Lower lobe of right lung (tissue), 2 donors: ENCODE results near the gene CHST6. TPM values are rescaled to one million over a fixed set of nuclear protein-coding genes. Genes with fewer than 3 reads are reported as not detected.
"Not testable (repeated sequence)": the region's sequence is repeated elsewhere in the genome, so short reads cannot be mapped to it uniquely, and the experiment has no call there.

Source experiments
- ATAC-seq, 2 donors: fragments of 200-7000 bp; cut with Tn5 transposase; one replicate each; pipeline ENCODE4 v1.9.1; 2020 to 2022; ENCODE audit warnings: mild to moderate bottlenecking in 2 of 2, moderate library complexity in 2 of 2
- DNase-seq: peaks from one replicate; pipeline ENCODE4 v3.0.0-alpha.2; 2020
- H3K27ac ChIP-seq: fragments of 200-600 bp; one replicate; pipeline ENCODE4 v1.8.0; 2022
- H3K27me3 ChIP-seq: fragments of 200-600 bp; one replicate; pipeline ENCODE4 v1.8.0; 2022; ENCODE audit warnings: low read depth
- H3K36me3 ChIP-seq: fragments of 200-600 bp; one replicate; pipeline ENCODE4 v1.8.0; 2022; ENCODE audit warnings: mild to moderate bottlenecking
- H3K4me1 ChIP-seq: fragments of 200-600 bp; one replicate; pipeline ENCODE4 v1.8.0; 2022
- H3K4me3 ChIP-seq: fragments of 200-600 bp; one replicate; pipeline ENCODE4 v1.8.0; 2022; ENCODE audit warnings: mild to moderate bottlenecking
- H3K9me3 ChIP-seq: fragments of 200-600 bp; one replicate; pipeline ENCODE4 v1.8.0; 2022
- CTCF ChIP-seq: fragments of 200-600 bp; IDR thresholded peaks from one replicate; pipeline ENCODE4 v1.8.0; 2022; ENCODE audit warnings: antibody characterized with exemption, mild to moderate bottlenecking
- intact Hi-C: fragments of 100-400 bp; cut with DNase I; formaldehyde crosslinking; loops from one replicate; pipeline ENCODE4 v1.11.0; 2022
- total RNA-seq: library from RNA; stranded (reverse); fragmentation: NEBNext Ultra II Directional; extraction: Animal tissue kit (Norgen Biotek cat#: 25700); gene quantifications from one replicate; pipeline ENCODE4 v1.2.1, GENCODE V29; 2021
- donor health status: DM: no; HTN: yes; CAD: no; lungs with severe emphysema.

The CHST6 gene
- total RNA-seq, 1 donor from 2014 or later: 2.5 TPM

GRCh38 chr16:75529056-75529905 lies 34.0 kb upstream of the CHST6 start:
- no peak for TF ChIP-seq CTCF
- no peak overlapping the region for H3K4me3 ChIP-seq
- intact Hi-C loops: no loop called here
- ATAC-seq (peak in 1 of 2 donors; percentile 17), DNase-seq (no peak)
- no peaks in the 10 kb centered on the region for H3K9me3 ChIP-seq
- H3K27ac ChIP-seq: no peak overlapping the region
- no peaks in the 10 kb centered on the region for H3K36me3 ChIP-seq
- H3K27me3 ChIP-seq: no peaks in the 10 kb centered on the region
- no peaks in the 10 kb centered on the region for H3K4me1 ChIP-seq

DNA sequence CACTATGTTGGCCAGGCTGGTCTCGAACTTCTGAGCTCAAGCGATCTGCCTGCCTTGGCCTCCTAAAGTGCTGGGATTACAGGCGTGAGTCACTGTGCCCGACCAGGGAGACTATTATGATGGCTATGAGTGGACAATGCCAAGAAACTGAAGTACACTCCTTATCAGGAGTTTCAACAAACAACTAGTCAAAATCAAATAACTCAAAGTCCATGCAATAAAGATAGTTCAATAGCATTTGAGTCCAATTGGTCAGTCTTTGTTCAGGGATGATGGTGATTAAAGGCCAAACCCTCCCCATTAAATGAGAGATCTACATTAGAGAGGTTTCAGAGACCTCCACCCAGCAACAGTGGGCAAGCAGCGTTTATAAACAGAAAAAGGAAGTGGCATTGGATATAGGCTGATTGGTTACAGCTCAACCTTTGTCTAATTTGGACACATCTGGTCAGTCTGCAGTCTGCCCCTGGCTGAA lies 32.6 kb upstream of the CHST6 start:
- TF ChIP-seq CTCF: no peak
- Histone ChIP-seq H3K36me3 (no peaks in the 10 kb centered on the region), H3K27me3 (no peaks in the 10 kb centered on the region), H3K9me3 (no peaks in the 10 kb centered on the region), H3K4me1 (no peaks in the 10 kb centered on the region), H3K27ac (no peak overlapping the region), H3K4me3 (no peak overlapping the region)
- intact Hi-C loops: no loop called here
- DNase-seq (no peak), ATAC-seq (no peak)

- Histone ChIP-seq H3K27me3 (no peaks in the 10 kb centered on the region), H3K36me3 (no peaks in the 10 kb centered on the region), H3K4me1 (no peaks in the 10 kb centered on the region), H3K4me3 (no peak overlapping the region), H3K27ac (no peak overlapping the region), H3K9me3 (no peaks in the 10 kb centered on the region)
- no peak for TF ChIP-seq CTCF
- no peak for ATAC-seq
- no peak for DNase-seq
- intact Hi-C loops: no loop called here
Observed at GRCh38 chr16:75526032-75526790, 31.0 kb upstream of the CHST6 start.

DNA sequence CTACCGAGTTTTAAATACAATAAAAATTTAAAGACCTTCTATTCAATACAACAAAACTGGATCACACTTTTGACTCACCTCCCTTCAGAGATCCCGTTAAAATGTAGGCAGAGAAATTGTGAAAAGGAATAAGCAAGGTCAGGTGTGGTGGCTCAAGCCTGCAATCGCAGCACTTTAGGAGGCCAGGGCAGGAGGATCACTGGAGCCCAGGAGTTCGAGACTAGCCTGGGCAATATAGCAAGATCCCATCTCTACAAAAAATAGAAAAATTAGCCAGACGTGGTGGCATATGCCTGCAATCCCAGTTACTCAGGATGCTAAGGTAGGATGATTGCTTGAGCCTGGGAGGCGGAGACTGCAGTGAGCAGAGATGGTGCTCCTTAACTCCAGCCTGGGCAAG lies 23.9 kb upstream of the CHST6 start:
- ATAC-seq (no peak), DNase-seq (no peak)
- Histone ChIP-seq H3K4me1 (peaks cover 4% of the 10 kb centered on the region), H3K36me3 (no peaks in the 10 kb centered on the region), H3K9me3 (no peaks in the 10 kb centered on the region), H3K27ac (no peak overlapping the region), H3K27me3 (no peaks in the 10 kb centered on the region), H3K4me3 (no peak overlapping the region)
- intact Hi-C loops: no loop called here
- no peak for TF ChIP-seq CTCF

GRCh38 chr16:75516189-75516966 lies 21.1 kb upstream of the CHST6 start:
- DNase-seq, H3K9me3 ChIP-seq, H3K36me3 ChIP-seq, intact Hi-C loops, H3K27me3 ChIP-seq, H3K4me1 ChIP-seq: not testable (repeated sequence)
- peak overlapping the region; percentile 96 for H3K4me3 ChIP-seq
- ATAC-seq: peak; percentile 64 to 75
- peak overlapping the region; percentile 95 for H3K27ac ChIP-seq
